ENCODE measurements around the gene UBE4A.
A peak's percentile ranks its signal among the peaks of the same experiment; 100 is the strongest.
"Not testable (repeated sequence)": the region's sequence is repeated elsewhere in the genome, so short reads cannot be mapped to it uniquely, and the experiment has no call there.

The UBE4A gene

DNA sequence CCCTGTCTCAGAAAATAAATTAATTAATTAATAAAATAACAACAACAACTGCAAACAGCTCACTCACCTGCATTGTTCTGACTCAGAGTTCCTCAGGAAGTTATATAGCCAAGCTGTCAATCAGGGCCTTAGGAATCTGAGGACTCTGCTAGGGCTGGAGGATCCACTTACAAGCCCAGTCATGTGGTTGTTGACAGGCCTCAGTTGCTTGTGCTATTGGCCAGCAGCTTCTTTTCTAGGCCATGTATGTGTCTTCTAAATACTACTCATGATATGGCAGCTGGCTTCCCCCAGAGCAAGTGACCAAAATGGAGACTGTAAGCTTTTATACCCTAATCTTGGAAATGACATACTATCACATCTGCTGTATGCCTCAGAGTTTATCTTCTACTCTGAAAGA, 21.2 kb downstream of the UBE4A start:
- Histone ChIP-seq H3K36me3 (ENCODE audit: control insufficient read depth, insufficient read depth, low read length) (peaks cover 12% of the 10 kb centered on the region), H3K4me3 (ENCODE audit: low read length) (no peak overlapping the region), H3K9ac (ENCODE audit: low read length) (no peak overlapping the region), H3K4me1 (ENCODE audit: control insufficient read depth, insufficient read depth, low read length) (no peaks in the 10 kb centered on the region), H3K27me3 (ENCODE audit: control insufficient read depth, insufficient read depth, low read length) (no peaks in the 10 kb centered on the region), H3K9me3 (ENCODE audit: control insufficient read depth, low read length) (no peaks in the 10 kb centered on the region)

DNA sequence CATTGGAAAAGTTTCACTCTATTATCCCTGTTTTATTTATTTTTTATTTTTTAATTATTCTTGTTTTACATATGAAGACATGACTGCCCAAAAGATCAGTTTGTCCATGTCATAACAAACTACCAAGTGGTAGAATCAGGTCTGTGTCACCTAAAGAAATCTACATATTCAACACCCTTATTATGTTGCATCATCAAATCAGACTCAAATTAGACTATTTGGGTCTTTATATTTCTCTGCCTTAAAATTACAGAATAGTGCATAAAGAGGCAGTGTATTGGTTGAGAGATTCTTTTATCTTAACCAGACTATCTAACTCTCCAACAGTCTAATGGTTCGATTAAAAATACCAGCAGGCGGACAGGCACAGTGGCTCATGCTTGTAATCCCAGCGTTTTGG, 23.6 kb downstream of the UBE4A start:
- H3K4me1 ChIP-seq (ENCODE audit: control insufficient read depth, insufficient read depth, low read length): no peaks in the 10 kb centered on the region
- H3K27me3 ChIP-seq (ENCODE audit: control insufficient read depth, insufficient read depth, low read length): no peaks in the 10 kb centered on the region
- H3K9me3 ChIP-seq (ENCODE audit: control insufficient read depth, low read length): no peaks in the 10 kb centered on the region
- H3K4me3 ChIP-seq (ENCODE audit: low read length): no peak overlapping the region
- peaks cover 13% of the 10 kb centered on the region for H3K36me3 ChIP-seq (ENCODE audit: control insufficient read depth, insufficient read depth, low read length)
- no peak overlapping the region for H3K9ac ChIP-seq (ENCODE audit: low read length)

GRCh38 chr11:118383657-118384056, 24.3 kb downstream of the UBE4A start:
- peaks cover 13% of the 10 kb centered on the region for H3K36me3 ChIP-seq (ENCODE audit: control insufficient read depth, insufficient read depth, low read length)

GRCh38 chr11:118396097-118396501, 36.7 kb downstream of the UBE4A start:
- Histone ChIP-seq H3K27me3 (ENCODE audit: control insufficient read depth, insufficient read depth, low read length) (no peaks in the 10 kb centered on the region), H3K9me3 (ENCODE audit: control insufficient read depth, low read length) (no peaks in the 10 kb centered on the region), H3K9ac (ENCODE audit: low read length) (no peak overlapping the region), H3K4me3 (ENCODE audit: low read length) (no peak overlapping the region), H3K4me1 (ENCODE audit: control insufficient read depth, insufficient read depth, low read length) (no peaks in the 10 kb centered on the region), H3K36me3 (ENCODE audit: control insufficient read depth, insufficient read depth, low read length) (peaks cover 5% of the 10 kb centered on the region)

More at GRCh38 chr11:118383657-118384056, 24.3 kb downstream of the UBE4A start:
- H3K4me1 ChIP-seq (ENCODE audit: control insufficient read depth, insufficient read depth, low read length): no peaks in the 10 kb centered on the region
- H3K4me3 ChIP-seq (ENCODE audit: low read length): no peak overlapping the region
- no peak overlapping the region for H3K9ac ChIP-seq (ENCODE audit: low read length)
- no peaks in the 10 kb centered on the region for H3K9me3 ChIP-seq (ENCODE audit: control insufficient read depth, low read length)
- no peaks in the 10 kb centered on the region for H3K27me3 ChIP-seq (ENCODE audit: control insufficient read depth, insufficient read depth, low read length)

- Histone ChIP-seq H3K4me1 (ENCODE audit: control insufficient read depth, insufficient read depth, low read length) (no peaks in the 10 kb centered on the region), H3K9ac (ENCODE audit: low read length) (no peak overlapping the region), H3K36me3 (ENCODE audit: control insufficient read depth, insufficient read depth, low read length) (peaks cover 3% of the 10 kb centered on the region), H3K9me3 (ENCODE audit: control insufficient read depth, low read length) (no peaks in the 10 kb centered on the region), H3K27me3 (ENCODE audit: control insufficient read depth, insufficient read depth, low read length) (no peaks in the 10 kb centered on the region), H3K4me3 (ENCODE audit: low read length) (no peak overlapping the region)
Observed at GRCh38 chr11:118397448-118397847, 38.0 kb downstream of the UBE4A start.

GRCh38 chr11:118398791-118399559, 39.6 kb downstream of the UBE4A start:
- Histone ChIP-seq H3K4me3 (ENCODE audit: low read length) (no peak overlapping the region), H3K4me1 (ENCODE audit: control insufficient read depth, insufficient read depth, low read length) (peaks cover 10% of the 10 kb centered on the region), H3K9ac (ENCODE audit: low read length) (no peak overlapping the region), H3K36me3 (ENCODE audit: control insufficient read depth, insufficient read depth, low read length) (no peaks in the 10 kb centered on the region), H3K27me3 (ENCODE audit: control insufficient read depth, insufficient read depth, low read length) (no peaks in the 10 kb centered on the region), H3K9me3 (ENCODE audit: control insufficient read depth, low read length) (no peaks in the 10 kb centered on the region)

DNA sequence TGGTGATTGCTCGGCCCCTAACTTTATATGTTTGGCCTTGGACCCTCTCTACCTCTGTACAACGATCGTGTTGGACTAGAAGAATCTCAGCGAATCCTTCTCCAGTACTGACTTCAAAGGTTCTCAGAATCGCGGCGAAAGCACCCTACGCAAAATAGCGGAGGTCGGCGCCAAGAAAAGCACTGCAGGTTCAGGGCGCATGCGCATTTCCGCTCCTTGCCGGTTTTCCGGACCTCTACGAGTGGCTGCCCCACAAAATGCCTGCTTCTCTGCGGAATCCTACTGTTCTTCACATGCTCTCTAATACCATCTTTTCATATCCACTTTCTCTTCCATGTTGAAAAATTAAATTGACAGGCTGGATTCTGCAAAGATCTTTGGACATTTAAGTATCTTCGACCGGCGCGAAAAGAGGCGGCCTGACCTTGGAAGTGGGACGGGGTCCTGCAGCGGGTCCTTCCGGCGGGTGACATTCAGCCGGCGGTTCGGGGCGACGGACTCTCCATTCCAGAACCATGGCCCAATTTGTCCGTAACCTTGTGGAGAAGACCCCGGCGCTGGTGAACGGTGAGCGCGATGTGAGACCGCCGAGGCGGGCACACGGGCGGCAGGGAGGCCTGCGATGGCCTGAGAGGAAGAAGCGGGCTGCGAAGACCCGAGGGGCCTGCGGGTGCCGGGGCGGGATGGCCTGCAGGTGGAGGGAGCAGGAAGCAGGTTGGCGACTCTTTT, 41.9 kb downstream of the UBE4A start, which contains the start of gene ATP5MG:
TSS of gene ATP5MG (plus strand) at position 456 of the 729 bp plus-strand sequence. CDS start at position 516, 60 bp downstream.
- Histone ChIP-seq H3K9me3 (ENCODE audit: control insufficient read depth, low read length) (no peaks in the 10 kb centered on the region), H3K4me1 (ENCODE audit: control insufficient read depth, insufficient read depth, low read length) (peaks cover 10% of the 10 kb centered on the region), H3K36me3 (ENCODE audit: control insufficient read depth, insufficient read depth, low read length) (no peaks in the 10 kb centered on the region), H3K9ac (ENCODE audit: low read length) (peak within 1 kb of the TSS; percentile 69), H3K27me3 (ENCODE audit: control insufficient read depth, insufficient read depth, low read length) (no peaks in the 10 kb centered on the region), H3K4me3 (ENCODE audit: low read length) (peak within 1 kb of the TSS; percentile 91)

- peak overlapping the region; percentile 91 for H3K4me3 ChIP-seq (ENCODE audit: low read length)
- H3K36me3 ChIP-seq (ENCODE audit: control insufficient read depth, insufficient read depth, low read length): no peaks in the 10 kb centered on the region
- peaks cover 10% of the 10 kb centered on the region for H3K4me1 ChIP-seq (ENCODE audit: control insufficient read depth, insufficient read depth, low read length)
- H3K9me3 ChIP-seq (ENCODE audit: control insufficient read depth, low read length): no peaks in the 10 kb centered on the region
- H3K27me3 ChIP-seq (ENCODE audit: control insufficient read depth, insufficient read depth, low read length): no peaks in the 10 kb centered on the region
- peak overlapping the region; percentile 69 for H3K9ac ChIP-seq (ENCODE audit: low read length)
Observed at GRCh38 chr11:118401880-118402590, 42.6 kb downstream of the UBE4A start.

- not testable (repeated sequence) for H3K9me3 ChIP-seq (ENCODE audit: control insufficient read depth, low read length); H3K27me3 ChIP-seq (ENCODE audit: control insufficient read depth, insufficient read depth, low read length); H3K4me1 ChIP-seq (ENCODE audit: control insufficient read depth, insufficient read depth, low read length); H3K36me3 ChIP-seq (ENCODE audit: control insufficient read depth, insufficient read depth, low read length)
- Histone ChIP-seq H3K4me3 (ENCODE audit: low read length) (peak overlapping the region; percentile 91), H3K9ac (ENCODE audit: low read length) (peak overlapping the region; percentile 69)
Observed at GRCh38 chr11:118402594-118402993, 43.2 kb downstream of the UBE4A start.

GRCh38 chr11:118406599-118407166, 47.3 kb downstream of the UBE4A start:
- Histone ChIP-seq H3K9ac (ENCODE audit: low read length) (no peak overlapping the region), H3K36me3 (ENCODE audit: control insufficient read depth, insufficient read depth, low read length) (no peaks in the 10 kb centered on the region), H3K9me3 (ENCODE audit: control insufficient read depth, low read length) (no peaks in the 10 kb centered on the region), H3K4me1 (ENCODE audit: control insufficient read depth, insufficient read depth, low read length) (peaks cover 10% of the 10 kb centered on the region), H3K27me3 (ENCODE audit: control insufficient read depth, insufficient read depth, low read length) (no peaks in the 10 kb centered on the region), H3K4me3 (ENCODE audit: low read length) (no peak overlapping the region)

GRCh38 chr11:118410055-118410745, 50.8 kb downstream of the UBE4A start:
- Histone ChIP-seq H3K9ac (ENCODE audit: low read length) (no peak overlapping the region), H3K36me3 (ENCODE audit: control insufficient read depth, insufficient read depth, low read length) (no peaks in the 10 kb centered on the region), H3K9me3 (ENCODE audit: control insufficient read depth, low read length) (no peaks in the 10 kb centered on the region), H3K4me1 (ENCODE audit: control insufficient read depth, insufficient read depth, low read length) (no peaks in the 10 kb centered on the region), H3K4me3 (ENCODE audit: low read length) (no peak overlapping the region), H3K27me3 (ENCODE audit: control insufficient read depth, insufficient read depth, low read length) (no peaks in the 10 kb centered on the region)

Measured in mucosa of stomach (tissue), 1 donor.